B cell (primary cell): ENCODE results near the gene SDK1. TPM values are rescaled to one million over a fixed set of nuclear protein-coding genes. Genes with fewer than 3 reads are reported as not detected.
"Not testable (repeated sequence)": the region's sequence is repeated elsewhere in the genome, so short reads cannot be mapped to it uniquely, and the experiment has no call there.

Experiments
- ATAC-seq: fragments of 200-7000 bp; cut with Tn5 transposase; one replicate; pipeline ENCODE4 v1.10.0; 2021; ENCODE audit warnings: low read depth, mild to moderate bottlenecking, moderate number of reproducible peaks, moderate library complexity
- CTCF ChIA-PET: fragments of 350-600 bp; sonication (Branson Sonifier 250); formaldehyde crosslinking; loops from one replicate; lab custom pipeline; 2021; ENCODE audit warnings: antibody characterized with exemption, inconsistent platforms; lab: Charles Lee
- POLR2A ChIA-PET: fragments of 350-600 bp; sonication (Branson Sonifier 250); formaldehyde crosslinking; loops from one replicate; lab custom pipeline; 2021; ENCODE audit warnings: antibody characterized with exemption; lab: Charles Lee
- DNase-seq: peaks from one replicate; pipeline ENCODE4 v3.0.0; 2013
- H2AFZ ChIP-seq: 2 replicates; pipeline ENCODE4 v1.6.1; 2012; ENCODE audit warnings: mild to moderate bottlenecking, low read depth, low read length; ENCODE audit not compliant: insufficient read depth, poor library complexity, severe bottlenecking
- H3K27ac ChIP-seq, 2 donors: 1 replicate in 1 of 2; 2 replicates in 1 of 2; pipeline ENCODE4 v1.5.1; 2012 to 2013; ENCODE audit warnings: low read length in 2 of 2, mild to moderate bottlenecking in 2 of 2, moderate library complexity in 1 of 2
- H3K27me3 ChIP-seq, 4 experiments: fragments of 200-600 bp in 1 of 4; sonication (generic) in 1 of 4; replicated peaks in 1 of 4; 1 replicate in 2 of 4; 2 replicates in 2 of 4; pipeline versions ENCODE4 v1.6.1 to v1.7.0; 2013 to 2016; ENCODE audit warnings: low read length in 3 of 4, mild to moderate bottlenecking in 2 of 4, mixed read lengths in 1 of 4, moderate library complexity in 1 of 4; ENCODE audit not compliant: insufficient read depth in 4 of 4, control insufficient read depth in 3 of 4; ENCODE audit errors: control extremely low read depth in 1 of 4
- H3K36me3 ChIP-seq, 2 experiments: replicated peaks in 1 of 2; 1 replicate in 1 of 2; 2 replicates in 1 of 2; pipeline versions ENCODE4 v1.6.1 to v1.7.1; 2013; ENCODE audit warnings: low read length in 1 of 2; ENCODE audit not compliant: insufficient read depth in 2 of 2, control insufficient read depth in 1 of 2; ENCODE audit errors: control extremely low read depth in 1 of 2, extremely low read depth in 1 of 2
- H3K4me1 ChIP-seq, 2 donors: fragments of 200-600 bp in 1 of 2; sonication (generic) in 1 of 2; 1 replicate in 1 of 2; 2 replicates in 1 of 2; pipeline versions ENCODE4 v1.5.1 to v1.6.1; 2013 to 2017; ENCODE audit warnings: low read length in 2 of 2; ENCODE audit not compliant: control insufficient read depth in 2 of 2, insufficient read depth in 2 of 2
- H3K4me2 ChIP-seq: replicated peaks from 2 replicates; pipeline ENCODE3; 2012; ENCODE audit warnings: mild to moderate bottlenecking, low read depth, low read length; ENCODE audit not compliant: poor library complexity, severe bottlenecking
- H3K4me3 ChIP-seq, 5 experiments: fragments of 200-600 bp in 1 of 5; sonication (generic) in 1 of 5; 1 replicate in 3 of 5; 2 replicates in 2 of 5; pipeline versions ENCODE4 v1.5.1 to v1.7.0; 2011 to 2016; ENCODE audit warnings: low read length in 4 of 5, mild to moderate bottlenecking in 4 of 5, low read depth in 2 of 5, control low read depth in 1 of 5, moderate library complexity in 1 of 5; ENCODE audit not compliant: insufficient read depth in 1 of 5; ENCODE audit errors: control extremely low read depth in 1 of 5, extremely low read depth in 1 of 5
- H3K79me2 ChIP-seq: fragments of 200-600 bp; sonication (generic); one replicate; pipeline ENCODE4 v1.6.0; 2016; ENCODE audit warnings: low read length; ENCODE audit not compliant: control insufficient read depth, insufficient read depth
- H3K9ac ChIP-seq: fragments of 200-600 bp; sonication (generic); 2 replicates; pipeline ENCODE4 v1.6.1; 2017; ENCODE audit warnings: mild to moderate bottlenecking, low read length, moderate library complexity
- H3K9me3 ChIP-seq, 3 donors: one replicate each; pipeline versions ENCODE4 v1.6.1 to v1.7.1; 2013; ENCODE audit warnings: low read length in 2 of 3; ENCODE audit not compliant: control insufficient read depth in 2 of 3, insufficient read depth in 1 of 3; ENCODE audit errors: control extremely low read depth in 1 of 3
- H4K20me1 ChIP-seq: 2 replicates; pipeline ENCODE4 v1.6.0; 2012; ENCODE audit warnings: mild to moderate bottlenecking, low read length; ENCODE audit not compliant: insufficient read depth, control insufficient read depth, poor library complexity, severe bottlenecking
- H3K27ac Mint-ChIP-seq: one replicate; pipeline ENCODE4 v1.8.0; 2021; ENCODE audit warnings: mixed read lengths
- H3K27me3 Mint-ChIP-seq: one replicate; pipeline ENCODE4 v1.8.0; 2021; ENCODE audit warnings: mixed read lengths
- H3K4me1 Mint-ChIP-seq: one replicate; pipeline ENCODE4 v1.8.0; 2021; ENCODE audit warnings: mixed read lengths
- H3K4me3 Mint-ChIP-seq: one replicate; pipeline ENCODE4 v1.8.0; 2021; ENCODE audit warnings: mixed read lengths
- H3K9me3 Mint-ChIP-seq: one replicate; pipeline ENCODE4 v1.8.0; 2022; ENCODE audit warnings: mixed read lengths; ENCODE audit not compliant: insufficient read depth
- EZH2 ChIP-seq: IDR thresholded peaks from 2 replicates; pipeline ENCODE4 v1.6.1; 2012; ENCODE audit warnings: borderline replicate concordance, low read depth, mild to moderate bottlenecking, moderate library complexity, low read length; ENCODE audit not compliant: insufficient read depth, poor library complexity, severe bottlenecking
- WGBS: methylation state at CpG from one replicate; pipeline ENCODE4 v1.1.5; 2013; ENCODE audit warnings: missing lambda C conversion rate; ENCODE audit not compliant: insufficient coverage; 5-methylcytosine and 5-hydroxymethylcytosine counted together
- intact Hi-C: fragments of 100-400 bp; cut with micrococcal nuclease; formaldehyde crosslinking; loops from one replicate; pipeline ENCODE4 v1.10.0; 2022
- polyA plus RNA-seq: library from polyadenylated mRNA; depleted of rRNA; stranded (reverse); fragments of >200 nt; gene quantifications from 2 replicates; pipeline ENCODE4 v1.2.3, GENCODE V29; 2012
- total RNA-seq, 2 donors: library from RNA; stranded (reverse); fragments of 120-200 nt in 1 of 2; gene quantifications; 1 replicate in 1 of 2; 2 replicates in 1 of 2; pipeline versions ENCODE4 v1.2.3 to v1.2.4, GENCODE V29; 2013 to 2022
- TF ChIP-seq, protein P1 (sequence below): fragments of 200-600 bp; IDR thresholded peaks from one replicate; pipeline ENCODE4 v1.8.0; 2022; ENCODE audit warnings: antibody characterized with exemption, mild to moderate bottlenecking

SDK1 gene
- total and polyA plus RNA-seq, 2 donors (not counting 1 experiment from before 2014, with no cell fraction given) = 0.73 to 2.0 TPM

DNA sequence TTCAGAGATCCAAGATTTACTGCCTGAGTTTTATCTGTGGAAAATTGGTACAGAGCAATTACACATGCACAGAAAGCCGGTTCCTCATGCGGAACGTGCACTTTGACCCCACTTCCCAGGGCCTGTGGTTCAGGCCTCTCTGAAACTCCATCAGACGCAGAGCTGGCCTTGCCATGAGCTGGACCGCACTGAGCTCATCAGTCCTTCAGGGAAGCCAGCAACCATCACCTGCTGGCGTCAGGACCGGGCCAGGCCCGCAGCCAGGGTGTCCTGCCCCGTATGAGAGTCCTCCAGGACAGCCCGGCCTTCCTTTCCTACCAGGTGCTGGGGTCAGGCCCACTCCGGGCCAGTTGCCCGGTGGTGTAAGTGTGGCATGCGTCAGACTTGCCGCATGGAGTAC lies 934.5 kb downstream of the SDK1 start:
- CTCF ChIA-PET = no interaction called here
- no peaks in the 10 kb centered on the region for H3K27me3 Mint-ChIP-seq

DNA sequence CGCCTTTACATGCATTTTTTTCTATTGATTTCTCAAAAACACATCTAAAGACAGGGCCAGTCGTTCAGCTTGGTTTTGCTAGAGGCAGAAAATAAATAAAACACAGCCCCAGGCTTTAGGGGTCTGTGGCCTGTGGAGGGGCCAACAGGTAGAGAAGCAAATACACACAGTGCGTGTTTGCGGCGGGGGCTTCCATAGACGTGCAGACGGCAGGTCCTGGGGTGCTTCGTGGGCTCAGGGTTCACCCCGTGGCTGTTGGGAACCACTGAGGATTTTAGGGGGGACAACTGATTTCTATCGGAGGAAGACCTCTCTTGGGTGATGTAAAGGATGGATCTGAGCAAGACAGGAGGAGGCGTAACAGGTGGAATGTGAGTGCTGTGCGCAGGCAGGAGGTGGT lies 935.3 kb downstream of the SDK1 start:
- no peak for ATAC-seq
- no peak overlapping the region for H3K9ac ChIP-seq
- H3K4me2 ChIP-seq = no peak overlapping the region
- no peak for TF ChIP-seq EZH2
- TF ChIP-seq, protein P1, sequence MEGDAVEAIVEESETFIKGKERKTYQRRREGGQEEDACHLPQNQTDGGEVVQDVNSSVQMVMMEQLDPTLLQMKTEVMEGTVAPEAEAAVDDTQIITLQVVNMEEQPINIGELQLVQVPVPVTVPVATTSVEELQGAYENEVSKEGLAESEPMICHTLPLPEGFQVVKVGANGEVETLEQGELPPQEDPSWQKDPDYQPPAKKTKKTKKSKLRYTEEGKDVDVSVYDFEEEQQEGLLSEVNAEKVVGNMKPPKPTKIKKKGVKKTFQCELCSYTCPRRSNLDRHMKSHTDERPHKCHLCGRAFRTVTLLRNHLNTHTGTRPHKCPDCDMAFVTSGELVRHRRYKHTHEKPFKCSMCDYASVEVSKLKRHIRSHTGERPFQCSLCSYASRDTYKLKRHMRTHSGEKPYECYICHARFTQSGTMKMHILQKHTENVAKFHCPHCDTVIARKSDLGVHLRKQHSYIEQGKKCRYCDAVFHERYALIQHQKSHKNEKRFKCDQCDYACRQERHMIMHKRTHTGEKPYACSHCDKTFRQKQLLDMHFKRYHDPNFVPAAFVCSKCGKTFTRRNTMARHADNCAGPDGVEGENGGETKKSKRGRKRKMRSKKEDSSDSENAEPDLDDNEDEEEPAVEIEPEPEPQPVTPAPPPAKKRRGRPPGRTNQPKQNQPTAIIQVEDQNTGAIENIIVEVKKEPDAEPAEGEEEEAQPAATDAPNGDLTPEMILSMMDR = no peak
- H3K79me2 ChIP-seq = no peaks in the 10 kb centered on the region
- intact Hi-C loops = no loop called here
- Mint-ChIP-seq H3K4me1 (no peaks in the 10 kb centered on the region), H3K27ac (peak overlapping the region; percentile 16), H3K9me3 (no peaks in the 10 kb centered on the region), H3K4me3 (no peak overlapping the region), H3K27me3 (no peaks in the 10 kb centered on the region)
- H3K36me3 ChIP-seq = no peaks in the 10 kb centered on the region
- ChIA-PET CTCF (no interaction called here), POLR2A (no interaction called here)
- WGBS = 95% methylated on average over 12 of the region's 12 CpGs
- H3K4me3 ChIP-seq = no peak overlapping the region
- H4K20me1 ChIP-seq = no peaks in the 10 kb centered on the region
- DNase-seq = no peak
- no peaks in the 10 kb centered on the region for H3K4me1 ChIP-seq
- no peaks in the 10 kb centered on the region for H3K27me3 ChIP-seq
- peaks cover 0 to 15% (median 0%) of the 10 kb centered on the region in 3 donors for H3K9me3 ChIP-seq
- H3K27ac ChIP-seq = no peak overlapping the region
- H2AFZ ChIP-seq = no peak overlapping the region

More for the DNA sequence above, 934.5 kb downstream of the SDK1 start:
- H2AFZ ChIP-seq = no peak overlapping the region
- H3K27ac ChIP-seq = no peak overlapping the region
- TF ChIP-seq, protein P1 = no peak
- no peak for TF ChIP-seq EZH2
- Mint-ChIP-seq H3K4me3 (no peak overlapping the region), H3K27ac (no peak overlapping the region), H3K9me3 (no peaks in the 10 kb centered on the region), H3K4me1 (no peaks in the 10 kb centered on the region)
- ATAC-seq (no peak), DNase-seq (no peak)
- POLR2A ChIA-PET = no interaction called here
- H3K27me3 ChIP-seq = no peaks in the 10 kb centered on the region
- WGBS = 90% methylated on average over 13 of the region's 14 CpGs
- H3K4me2 ChIP-seq = no peak overlapping the region
- no peaks in the 10 kb centered on the region for H3K79me2 ChIP-seq
- no peaks in the 10 kb centered on the region for H3K4me1 ChIP-seq
- H3K9ac ChIP-seq = no peak overlapping the region
- H3K9me3 ChIP-seq = peaks cover 0 to 13% (median 0%) of the 10 kb centered on the region in 3 donors
- H3K36me3 ChIP-seq = no peaks in the 10 kb centered on the region
- no peaks in the 10 kb centered on the region for H4K20me1 ChIP-seq
- no peak overlapping the region for H3K4me3 ChIP-seq
- intact Hi-C loops = no loop called here

DNA sequence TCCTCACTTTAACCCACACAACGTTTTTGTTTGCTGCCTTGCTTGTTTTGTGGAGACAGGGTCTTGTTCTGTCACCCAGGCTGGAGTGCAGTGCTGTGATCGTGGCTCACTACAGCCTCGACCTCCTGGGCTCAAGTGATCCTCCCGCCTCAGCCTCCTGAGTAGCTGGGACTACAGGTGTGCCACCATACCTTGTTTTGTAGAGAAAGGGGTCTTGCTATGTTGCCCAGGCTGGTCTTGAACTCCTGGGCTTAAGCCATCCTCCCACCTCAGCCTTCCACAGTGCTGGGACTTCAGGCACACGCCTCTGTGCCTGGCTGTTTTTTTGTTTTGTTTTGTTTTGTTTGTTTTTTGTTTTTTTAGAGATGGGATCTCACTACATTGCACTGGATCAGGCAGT lies 935.8 kb downstream of the SDK1 start:
- POLR2A ChIA-PET = not testable (repeated sequence)

More for the DNA sequence above, 935.8 kb downstream of the SDK1 start:
- H3K27me3 ChIP-seq, ATAC-seq, H3K36me3 ChIP-seq, H4K20me1 ChIP-seq, H3K4me3 ChIP-seq, H3K27ac ChIP-seq, H2AFZ ChIP-seq, H3K4me3 Mint-ChIP-seq, CTCF ChIA-PET, intact Hi-C loops, H3K4me1 ChIP-seq, H3K4me1 Mint-ChIP-seq, H3K27me3 Mint-ChIP-seq, DNase-seq, H3K9ac ChIP-seq, H3K4me2 ChIP-seq, H3K79me2 ChIP-seq, H3K9me3 Mint-ChIP-seq: not testable (repeated sequence)
- peak overlapping the region; percentile 16 for H3K27ac Mint-ChIP-seq
- WGBS = 96% methylated on average over 3 of the region's 5 CpGs
- peaks cover 0 to 20% (median 0%) of the 10 kb centered on the region in 3 donors for H3K9me3 ChIP-seq
